ENCODE measurements around the gene CFH.
"Not testable (repeated sequence)": the region's sequence is repeated elsewhere in the genome, so short reads cannot be mapped to it uniquely, and the experiment has no call there.

The CFH gene

GRCh38 chr1:196651637-196652215, at the start of gene CFH:
TSS of gene CFH (plus strand) at chr1:196652043. CDS start at chr1:196652118, 75 bp downstream.
- Histone ChIP-seq H3K9ac (ENCODE audit: low read length) (no peak within 1 kb of the TSS), H3K27me3 (ENCODE audit: control insufficient read depth, insufficient read depth, low read length) (no peaks in the 10 kb centered on the region), H3K36me3 (ENCODE audit: control insufficient read depth, insufficient read depth, low read length) (no peaks in the 10 kb centered on the region), H3K4me3 (ENCODE audit: low read length) (no peak within 1 kb of the TSS), H3K4me1 (ENCODE audit: control insufficient read depth, insufficient read depth, low read length) (no peaks in the 10 kb centered on the region), H3K9me3 (ENCODE audit: control insufficient read depth, low read length) (no peaks in the 10 kb centered on the region)

DNA sequence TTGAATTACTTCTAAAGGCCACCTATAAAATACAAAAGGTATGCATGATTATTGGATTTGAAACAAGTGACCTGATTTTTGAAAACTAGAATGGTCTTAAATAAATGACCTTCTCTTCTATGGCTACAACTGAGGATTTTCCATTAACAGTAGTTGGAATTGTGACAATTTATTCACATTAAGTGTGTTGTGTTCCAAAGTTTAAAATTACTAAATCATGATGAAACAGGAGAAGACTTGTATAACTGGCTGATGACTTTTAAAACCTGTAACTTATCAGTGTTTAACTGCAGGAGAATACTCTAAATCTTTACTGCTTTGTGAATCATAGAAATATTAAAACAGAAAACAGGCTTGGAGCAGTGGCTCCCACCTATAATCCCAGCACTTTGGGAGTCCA, 48.2 kb upstream of the CFH start:
- Histone ChIP-seq H3K27me3 (ENCODE audit: control insufficient read depth, insufficient read depth, low read length) (no peaks in the 10 kb centered on the region), H3K9ac (ENCODE audit: low read length) (no peak overlapping the region), H3K36me3 (ENCODE audit: control insufficient read depth, insufficient read depth, low read length) (no peaks in the 10 kb centered on the region), H3K4me3 (ENCODE audit: low read length) (no peak overlapping the region), H3K9me3 (ENCODE audit: control insufficient read depth, low read length) (no peaks in the 10 kb centered on the region), H3K4me1 (ENCODE audit: control insufficient read depth, insufficient read depth, low read length) (no peaks in the 10 kb centered on the region)

DNA sequence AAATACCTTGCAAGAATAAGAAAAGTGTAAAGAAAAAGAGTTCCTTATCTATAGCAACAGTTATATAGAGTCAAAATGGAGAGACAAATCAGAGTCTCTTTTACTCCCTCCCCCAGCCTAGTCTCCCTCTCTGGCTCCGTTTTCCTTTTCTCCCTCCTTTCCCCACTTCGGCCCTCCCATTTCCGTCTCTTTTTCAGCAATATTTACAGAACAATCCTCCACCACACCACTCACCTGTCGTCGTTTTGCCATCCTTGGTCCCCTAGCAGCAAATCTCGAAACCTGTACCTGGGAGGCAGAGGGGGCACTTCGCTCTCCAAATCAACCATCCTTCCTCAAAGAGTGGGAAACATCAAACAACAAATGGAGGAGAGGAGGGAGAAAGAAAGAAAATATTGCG, 43.9 kb upstream of the CFH start:
- peak overlapping the region; percentile 34 for H3K4me3 ChIP-seq (ENCODE audit: low read length)
- no peaks in the 10 kb centered on the region for H3K27me3 ChIP-seq (ENCODE audit: control insufficient read depth, insufficient read depth, low read length)
- peak overlapping the region; percentile 64 for H3K9ac ChIP-seq (ENCODE audit: low read length)
- H3K9me3 ChIP-seq (ENCODE audit: control insufficient read depth, low read length): no peaks in the 10 kb centered on the region
- no peaks in the 10 kb centered on the region for H3K36me3 ChIP-seq (ENCODE audit: control insufficient read depth, insufficient read depth, low read length)
- no peaks in the 10 kb centered on the region for H3K4me1 ChIP-seq (ENCODE audit: control insufficient read depth, insufficient read depth, low read length)

GRCh38 chr1:196608390-196609369, 43.2 kb upstream of the CFH start, which contains the start of gene KCNT2:
TSS of gene KCNT2 (minus strand) at chr1:196608440. CDS start at chr1:196608309, 131 bp downstream.
- Histone ChIP-seq H3K9me3 (ENCODE audit: control insufficient read depth, low read length) (no peaks in the 10 kb centered on the region), H3K36me3 (ENCODE audit: control insufficient read depth, insufficient read depth, low read length) (no peaks in the 10 kb centered on the region), H3K27me3 (ENCODE audit: control insufficient read depth, insufficient read depth, low read length) (no peaks in the 10 kb centered on the region), H3K9ac (ENCODE audit: low read length) (peak within 1 kb of the TSS; percentile 64), H3K4me3 (ENCODE audit: low read length) (peak within 1 kb of the TSS; percentile 34), H3K4me1 (ENCODE audit: control insufficient read depth, insufficient read depth, low read length) (no peaks in the 10 kb centered on the region)

DNA sequence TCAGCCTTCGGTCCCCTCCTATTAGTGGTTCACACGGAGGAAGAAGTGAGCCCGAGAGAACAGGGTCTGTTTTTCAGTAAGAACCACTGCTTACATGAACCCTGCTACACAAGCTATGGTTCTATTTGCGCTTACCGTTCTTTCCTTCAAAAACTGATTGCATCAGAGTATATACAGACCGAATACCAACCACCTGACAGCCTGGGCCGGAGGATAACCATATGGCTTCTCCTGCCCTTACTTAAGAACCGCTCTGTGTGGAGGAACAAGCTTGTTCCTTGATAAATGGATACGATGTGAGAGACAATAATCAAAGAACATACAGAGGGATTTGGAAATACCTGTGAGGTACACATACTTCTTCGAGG, 42.5 kb upstream of the CFH start:
- no peaks in the 10 kb centered on the region for H3K36me3 ChIP-seq (ENCODE audit: control insufficient read depth, insufficient read depth, low read length)
- H3K9me3 ChIP-seq (ENCODE audit: control insufficient read depth, low read length): no peaks in the 10 kb centered on the region
- no peak overlapping the region for H3K9ac ChIP-seq (ENCODE audit: low read length)
- no peaks in the 10 kb centered on the region for H3K4me1 ChIP-seq (ENCODE audit: control insufficient read depth, insufficient read depth, low read length)
- H3K4me3 ChIP-seq (ENCODE audit: low read length): no peak overlapping the region
- H3K27me3 ChIP-seq (ENCODE audit: control insufficient read depth, insufficient read depth, low read length): no peaks in the 10 kb centered on the region

- Histone ChIP-seq H3K36me3 (ENCODE audit: control insufficient read depth, insufficient read depth, low read length) (no peaks in the 10 kb centered on the region), H3K27me3 (ENCODE audit: control insufficient read depth, insufficient read depth, low read length) (no peaks in the 10 kb centered on the region), H3K9me3 (ENCODE audit: control insufficient read depth, low read length) (no peaks in the 10 kb centered on the region), H3K9ac (ENCODE audit: low read length) (no peak overlapping the region), H3K4me1 (ENCODE audit: control insufficient read depth, insufficient read depth, low read length) (no peaks in the 10 kb centered on the region), H3K4me3 (ENCODE audit: low read length) (no peak overlapping the region)
Measured at GRCh38 chr1:196611873-196612272, 40.0 kb upstream of the CFH start.

DNA sequence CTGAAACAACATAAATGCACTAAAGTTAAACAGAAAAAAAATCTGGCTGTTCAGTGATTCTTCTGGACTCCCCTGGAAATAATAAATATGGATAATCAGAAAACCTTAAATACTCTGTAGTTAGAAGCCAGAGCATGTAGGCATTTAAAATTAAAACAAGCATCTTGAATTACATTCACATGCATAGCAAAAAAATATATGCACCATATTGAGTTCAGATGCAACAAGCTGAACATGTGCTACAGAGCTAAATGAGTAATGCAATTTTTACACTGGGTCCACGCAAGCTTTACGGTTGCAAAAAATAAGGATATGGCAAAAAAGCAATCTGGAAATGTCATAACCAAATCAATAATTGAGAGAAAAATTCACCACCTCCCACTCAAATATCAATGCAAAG, 32.1 kb upstream of the CFH start:
- Histone ChIP-seq H3K4me3 (ENCODE audit: low read length) (no peak overlapping the region), H3K27me3 (ENCODE audit: control insufficient read depth, insufficient read depth, low read length) (no peaks in the 10 kb centered on the region), H3K9ac (ENCODE audit: low read length) (no peak overlapping the region), H3K9me3 (ENCODE audit: control insufficient read depth, low read length) (no peaks in the 10 kb centered on the region), H3K36me3 (ENCODE audit: control insufficient read depth, insufficient read depth, low read length) (no peaks in the 10 kb centered on the region), H3K4me1 (ENCODE audit: control insufficient read depth, insufficient read depth, low read length) (no peaks in the 10 kb centered on the region)

- no peak overlapping the region for H3K4me3 ChIP-seq (ENCODE audit: low read length)
- H3K4me1 ChIP-seq (ENCODE audit: control insufficient read depth, insufficient read depth, low read length): no peaks in the 10 kb centered on the region
- H3K27me3 ChIP-seq (ENCODE audit: control insufficient read depth, insufficient read depth, low read length): no peaks in the 10 kb centered on the region
- no peaks in the 10 kb centered on the region for H3K9me3 ChIP-seq (ENCODE audit: control insufficient read depth, low read length)
- H3K36me3 ChIP-seq (ENCODE audit: control insufficient read depth, insufficient read depth, low read length): no peaks in the 10 kb centered on the region
- no peak overlapping the region for H3K9ac ChIP-seq (ENCODE audit: low read length)
Measured at GRCh38 chr1:196623079-196623478, 28.8 kb upstream of the CFH start.

- H3K27me3 ChIP-seq (ENCODE audit: control insufficient read depth, insufficient read depth, low read length): no peaks in the 10 kb centered on the region
- no peaks in the 10 kb centered on the region for H3K9me3 ChIP-seq (ENCODE audit: control insufficient read depth, low read length)
- H3K4me1 ChIP-seq (ENCODE audit: control insufficient read depth, insufficient read depth, low read length): no peaks in the 10 kb centered on the region
Measured at GRCh38 chr1:196628838-196629237, 23.0 kb upstream of the CFH start.

DNA sequence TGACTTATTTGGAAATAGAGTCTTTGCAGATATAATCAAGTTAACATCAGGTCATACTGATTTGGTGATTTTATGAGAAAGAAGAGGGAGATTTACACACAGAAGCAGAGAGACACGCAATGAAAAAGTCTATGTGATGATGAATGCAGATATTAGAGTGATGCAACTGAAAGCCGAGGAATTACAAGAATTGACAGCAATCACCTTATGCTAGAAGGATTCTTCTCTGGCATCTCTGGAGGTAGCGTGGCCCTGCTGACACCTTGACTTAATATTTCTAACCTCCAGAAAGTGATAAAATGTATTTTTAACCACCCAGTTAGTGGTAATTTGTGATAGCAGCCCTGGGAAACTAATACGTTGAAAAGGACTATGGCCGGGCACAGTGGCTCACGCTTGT, 14.2 kb upstream of the CFH start:
- H3K9me3 ChIP-seq (ENCODE audit: control insufficient read depth, low read length): no peaks in the 10 kb centered on the region
- no peaks in the 10 kb centered on the region for H3K36me3 ChIP-seq (ENCODE audit: control insufficient read depth, insufficient read depth, low read length)
- H3K4me1 ChIP-seq (ENCODE audit: control insufficient read depth, insufficient read depth, low read length): no peaks in the 10 kb centered on the region
- no peak overlapping the region for H3K9ac ChIP-seq (ENCODE audit: low read length)
- no peaks in the 10 kb centered on the region for H3K27me3 ChIP-seq (ENCODE audit: control insufficient read depth, insufficient read depth, low read length)
- H3K4me3 ChIP-seq (ENCODE audit: low read length): no peak overlapping the region

More at GRCh38 chr1:196628838-196629237, 23.0 kb upstream of the CFH start:
- Histone ChIP-seq H3K36me3 (ENCODE audit: control insufficient read depth, insufficient read depth, low read length) (no peaks in the 10 kb centered on the region), H3K4me3 (ENCODE audit: low read length) (no peak overlapping the region), H3K9ac (ENCODE audit: low read length) (no peak overlapping the region)

DNA sequence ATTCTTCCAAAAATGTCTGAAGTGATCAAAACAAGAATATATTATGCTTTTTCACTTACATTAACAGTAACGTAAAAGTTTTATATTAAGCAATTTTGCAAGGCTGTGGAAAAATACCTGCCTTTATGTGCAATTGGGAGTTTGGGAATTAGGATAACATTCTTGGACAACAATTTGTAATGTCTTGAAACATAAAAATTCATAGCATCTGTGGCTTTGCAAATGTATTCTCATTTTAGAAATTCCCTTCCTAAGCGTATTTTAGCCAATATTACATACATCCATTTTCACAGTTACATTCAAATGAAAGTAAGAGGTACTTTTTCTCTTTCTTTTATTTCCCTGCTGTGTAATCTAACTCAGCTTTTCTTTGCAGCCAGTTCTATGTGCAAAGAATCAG, 13.4 kb upstream of the CFH start:
- no peaks in the 10 kb centered on the region for H3K9me3 ChIP-seq (ENCODE audit: control insufficient read depth, low read length)
- H3K27me3 ChIP-seq (ENCODE audit: control insufficient read depth, insufficient read depth, low read length): no peaks in the 10 kb centered on the region
- H3K4me1 ChIP-seq (ENCODE audit: control insufficient read depth, insufficient read depth, low read length): no peaks in the 10 kb centered on the region
- H3K36me3 ChIP-seq (ENCODE audit: control insufficient read depth, insufficient read depth, low read length): no peaks in the 10 kb centered on the region
- no peak overlapping the region for H3K9ac ChIP-seq (ENCODE audit: low read length)
- no peak overlapping the region for H3K4me3 ChIP-seq (ENCODE audit: low read length)

DNA sequence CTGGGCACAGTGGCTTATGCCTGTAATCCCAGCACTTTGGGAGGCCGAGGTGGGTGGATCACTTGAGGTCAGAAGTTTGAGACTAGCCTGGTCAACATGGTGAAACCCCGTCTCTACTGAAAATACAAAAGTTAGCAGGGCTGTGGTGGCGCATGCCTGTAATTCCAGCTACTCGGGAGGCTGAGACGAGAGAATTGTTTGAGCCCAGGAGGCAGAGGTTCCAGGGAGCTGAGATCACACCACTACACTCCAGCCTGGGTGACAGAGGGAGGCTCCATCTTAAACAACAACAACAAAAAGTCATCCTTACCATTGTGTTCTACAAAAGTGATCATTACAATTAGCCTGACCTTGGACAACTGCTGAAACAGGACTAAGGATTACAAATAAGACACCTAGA, 12.6 kb upstream of the CFH start:
- not testable (repeated sequence) for H3K4me1 ChIP-seq (ENCODE audit: control insufficient read depth, insufficient read depth, low read length); H3K9me3 ChIP-seq (ENCODE audit: control insufficient read depth, low read length); H3K9ac ChIP-seq (ENCODE audit: low read length); H3K4me3 ChIP-seq (ENCODE audit: low read length); H3K36me3 ChIP-seq (ENCODE audit: control insufficient read depth, insufficient read depth, low read length); H3K27me3 ChIP-seq (ENCODE audit: control insufficient read depth, insufficient read depth, low read length)
